Putamen (tissue), 1 donor: ENCODE data around the gene SLC2A10.

Experiments
- DNase-seq: peaks from one replicate; pipeline ENCODE4 v3.0.0-alpha.2; 2016; ENCODE audit warnings: low spot score

Gene SLC2A10

DNA sequence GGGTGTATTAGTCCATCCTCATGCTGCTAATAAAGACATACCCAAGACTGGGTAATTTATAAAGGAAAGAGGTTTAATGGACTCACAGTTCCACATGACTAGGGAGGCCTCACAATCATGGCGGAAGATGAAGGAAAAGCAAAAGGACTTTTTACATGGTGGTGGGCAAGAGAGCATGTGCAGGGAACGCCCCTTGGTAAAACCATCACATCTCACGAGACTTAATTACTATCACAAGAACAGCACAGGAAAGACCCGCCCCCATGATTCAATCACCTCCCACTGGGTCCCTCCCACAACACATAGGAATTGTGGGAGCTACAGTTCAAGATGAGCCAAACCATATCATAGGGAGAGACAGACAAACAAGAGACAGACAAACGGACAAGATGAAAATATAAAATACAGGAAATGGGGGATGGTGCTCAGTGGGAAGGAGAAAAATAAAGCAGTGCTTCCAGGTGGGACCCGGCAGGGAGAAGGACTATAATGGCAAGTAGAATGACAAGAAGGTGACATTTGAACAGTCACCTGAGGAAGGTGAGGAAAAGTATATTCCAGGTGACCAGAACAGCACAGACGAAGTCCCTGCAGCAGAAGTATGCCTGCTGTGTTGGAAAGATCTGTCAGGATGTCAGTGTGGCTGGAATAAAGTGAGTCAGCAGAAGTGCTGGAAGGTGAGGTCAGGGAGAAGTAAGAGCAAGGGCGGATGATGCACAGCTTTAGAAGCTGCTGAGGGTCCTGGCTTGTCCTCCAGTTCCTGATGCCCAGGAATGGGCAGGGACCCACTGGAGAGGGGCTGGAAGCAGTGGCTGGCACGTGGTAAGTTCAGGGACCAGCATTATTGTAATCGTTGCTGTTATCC, 61.1 kb downstream of the SLC2A10 start:
- no peak for DNase-seq

GRCh38 chr20:46771195-46771588, 61.7 kb downstream of the SLC2A10 start:
- no peak for DNase-seq

- DNase-seq: no peak
Measured at GRCh38 chr20:46772901-46773300, 63.5 kb downstream of the SLC2A10 start.

- no peak for DNase-seq
Measured at GRCh38 chr20:46773680-46774079, 64.2 kb downstream of the SLC2A10 start.

DNA sequence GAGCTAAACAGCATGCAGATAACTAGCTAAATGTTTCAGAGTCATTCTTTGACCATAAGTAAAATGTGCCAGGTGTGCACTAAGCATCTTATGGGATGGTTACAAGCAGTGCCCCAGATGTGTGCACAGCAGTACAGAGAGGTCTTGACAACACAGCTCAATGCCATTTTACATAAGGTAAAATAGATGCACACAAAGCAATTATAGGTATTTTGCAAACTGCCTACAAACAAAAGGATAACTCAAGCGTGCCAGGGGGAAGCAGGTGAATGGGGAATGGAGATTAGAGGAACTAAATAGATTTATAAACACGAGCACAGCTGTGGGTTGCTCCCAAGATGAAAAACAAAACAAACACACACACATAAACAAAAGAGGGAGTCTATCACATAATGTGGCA, 64.8 kb downstream of the SLC2A10 start:
- DNase-seq: no peak

- no peak for DNase-seq
Measured at GRCh38 chr20:46774943-46775560, 65.6 kb downstream of the SLC2A10 start.

GRCh38 chr20:46775806-46776205, 66.4 kb downstream of the SLC2A10 start:
- DNase-seq: no peak

GRCh38 chr20:46777331-46777730, 67.9 kb downstream of the SLC2A10 start:
- DNase-seq: no peak

GRCh38 chr20:46779831-46780230, 70.4 kb downstream of the SLC2A10 start:
- DNase-seq: no peak

- no peak for DNase-seq
Measured at GRCh38 chr20:46784436-46785127, 75.1 kb downstream of the SLC2A10 start.
